GM23338 (cell line): ENCODE results near the gene ORM1. TPM values are rescaled to one million over a fixed set of nuclear protein-coding genes. Genes with fewer than 3 reads are reported as not detected.

Experiments
- ATAC-seq: fragments of 200-7000 bp; cut with Tn5 transposase; 3 replicates; pipeline ENCODE4 v1.9.1; 2020
- DNase-seq: peaks from one replicate; pipeline ENCODE4 v3.0.0-alpha.2; 2015; ENCODE audit warnings: low spot score
- H2AFZ ChIP-seq: fragments of 200-600 bp; sonication (generic); 2 replicates; pipeline ENCODE4 v1.8.0; 2016; ENCODE audit warnings: antibody characterized with exemption, mild to moderate bottlenecking, moderate library complexity
- H3F3A ChIP-seq: fragments of 200-600 bp; sonication (generic); replicated peaks from 2 replicates; pipeline ENCODE4 v1.8.0; 2017; ENCODE audit warnings: antibody characterized with exemption, mixed run types, low read depth
- H3K27ac ChIP-seq: fragments of 200-600 bp; sonication (generic); 2 replicates; pipeline ENCODE4 v1.6.1; 2016; ENCODE audit warnings: low read depth
- H3K27me3 ChIP-seq: fragments of 200-600 bp; sonication (generic); 2 replicates; pipeline ENCODE4 v1.8.0; 2016; ENCODE audit warnings: mild to moderate bottlenecking, mixed run types, moderate library complexity; ENCODE audit not compliant: insufficient read depth
- H3K36me3 ChIP-seq: fragments of 200-600 bp; sonication (generic); 2 replicates; pipeline ENCODE4 v1.8.0; 2016; ENCODE audit warnings: mild to moderate bottlenecking; ENCODE audit not compliant: insufficient read depth
- H3K4me1 ChIP-seq: fragments of 200-600 bp; sonication (generic); 2 replicates; pipeline ENCODE4 v1.8.0; 2016; ENCODE audit warnings: mild to moderate bottlenecking, moderate library complexity; ENCODE audit not compliant: insufficient read depth
- H3K4me2 ChIP-seq: fragments of 200-600 bp; sonication (generic); 2 replicates; pipeline ENCODE4 v1.7.1; 2017; ENCODE audit warnings: mixed run types
- H3K4me3 ChIP-seq: fragments of 200-600 bp; sonication (generic); 2 replicates; pipeline ENCODE4 v1.6.1; 2016; ENCODE audit warnings: mixed run types
- H3K79me2 ChIP-seq: fragments of 200-600 bp; sonication (generic); replicated peaks from 2 replicates; pipeline ENCODE4 v1.8.0; 2017; ENCODE audit warnings: mild to moderate bottlenecking; ENCODE audit not compliant: insufficient read depth
- H3K9me2 ChIP-seq: fragments of 200-600 bp; sonication (generic); 2 replicates; pipeline ENCODE4 v1.8.0; 2017; ENCODE audit not compliant: insufficient read depth
- H4K20me1 ChIP-seq: fragments of 200-600 bp; sonication (generic); replicated peaks from 2 replicates; pipeline ENCODE4 v1.8.0; 2017; ENCODE audit warnings: mild to moderate bottlenecking; ENCODE audit not compliant: insufficient read depth
- H3K27ac Mint-ChIP-seq: 2 replicates; pipeline ENCODE4 v1.8.0; 2020; ENCODE audit warnings: inconsistent platforms, mild to moderate bottlenecking, moderate library complexity, mixed read lengths
- H3K27me3 Mint-ChIP-seq: 3 replicates; pipeline ENCODE4 v1.8.0; 2022; ENCODE audit warnings: low read depth, mild to moderate bottlenecking, moderate library complexity, mixed read lengths, inconsistent platforms; ENCODE audit not compliant: insufficient read depth, poor library complexity
- H3K36me3 Mint-ChIP-seq: 3 replicates; pipeline ENCODE4 v1.8.0; 2021; ENCODE audit warnings: low read depth, mild to moderate bottlenecking, inconsistent platforms, moderate library complexity, mixed read lengths
- H3K4me1 Mint-ChIP-seq: 3 replicates; pipeline ENCODE4 v1.8.0; 2020; ENCODE audit warnings: mild to moderate bottlenecking, inconsistent platforms, mixed read lengths
- H3K4me3 Mint-ChIP-seq: 3 replicates; pipeline ENCODE4 v1.8.0; 2021; ENCODE audit warnings: moderate library complexity, mild to moderate bottlenecking, inconsistent platforms, mixed read lengths
- H3K9me3 Mint-ChIP-seq: 3 replicates; pipeline ENCODE4 v1.8.0; 2020; ENCODE audit warnings: moderate library complexity, mild to moderate bottlenecking, inconsistent platforms, mixed read lengths
- CREB1 ChIP-seq: fragments of 250-450 bp; sonication (Bioruptor Pico); IDR thresholded peaks from 2 replicates; pipeline ENCODE4 v1.5.0; 2020; ENCODE audit warnings: low read depth, mild to moderate bottlenecking, moderate library complexity
- ETS1 ChIP-seq: IDR thresholded peaks from 2 replicates; pipeline ENCODE4 v1.6.1; 2016; ENCODE audit warnings: antibody characterized with exemption
- EZH2phosphoT487 ChIP-seq: fragments of 200-600 bp; sonication (generic); IDR thresholded peaks from one replicate; pipeline ENCODE4 v1.8.1; 2018; ENCODE audit warnings: antibody characterized with exemption; ENCODE audit not compliant: unreplicated experiment
- JUNB ChIP-seq: IDR thresholded peaks from one replicate; pipeline ENCODE4 v1.6.1; 2016; ENCODE audit warnings: antibody characterized with exemption; ENCODE audit not compliant: unreplicated experiment
- NANOG ChIP-seq: IDR thresholded peaks from 2 replicates; pipeline ENCODE4 v1.6.1; 2016; ENCODE audit warnings: antibody characterized with exemption, borderline replicate concordance
- REST ChIP-seq: IDR thresholded peaks from one replicate; pipeline ENCODE4 v1.6.1; 2018; ENCODE audit warnings: antibody characterized with exemption; ENCODE audit not compliant: unreplicated experiment
- ZNF114 ChIP-seq: fragments of 250-450 bp; sonication (Bioruptor Pico); IDR thresholded peaks from 2 replicates; pipeline ENCODE4 v1.5.0; 2020; ENCODE audit warnings: mild to moderate bottlenecking, moderate library complexity
- polyA plus RNA-seq: library from polyadenylated mRNA; unstranded; fragments of >200 nt; fragmentation: Nextera tagmentation; extraction: Ambion mirVana; gene quantifications from 2 replicates; pipeline ENCODE4 v1.2.1, GENCODE V29; 2016
- total RNA-seq: library from RNA; depleted of rRNA; stranded (reverse); fragments of >200 nt; shearing (Covaris generic); gene quantifications from 2 replicates; pipeline ENCODE4 v1.2.3, GENCODE V29; 2014

The ORM1 gene
- total and polyA plus RNA-seq, 2 experiments from 2014 or later = not detected

GRCh38 chr9:114342755-114343440 is 20.0 kb downstream of the ORM1 start (continued):
- TF ChIP-seq ETS1 (no peak), CREB1 (CRISPR knock-in tag) (no peak), ZNF114 (CRISPR knock-in tag) (no peak)

GRCh38 chr9:114343471-114344187 is 20.7 kb downstream of the ORM1 start:
- no peaks in the 10 kb centered on the region for H3K27me3 ChIP-seq
- Mint-ChIP-seq H3K4me1 (peaks cover 7% of the 10 kb centered on the region; the same call in 2 of the 3 replicates), H3K36me3 (peaks cover 88% of the 10 kb centered on the region), H3K27me3 (peaks cover 14% of the 10 kb centered on the region), H3K27ac (no peak overlapping the region), H3K9me3 (no peaks in the 10 kb centered on the region), H3K4me3 (no peak overlapping the region)
- H3K36me3 ChIP-seq = peaks cover 14% of the 10 kb centered on the region
- H3K79me2 ChIP-seq = no peaks in the 10 kb centered on the region
- no peaks in the 10 kb centered on the region for H3K9me2 ChIP-seq
- 0 out of 2 replicates have a peak, but pooled peaks cover 4% of the 10 kb centered on the region for H3F3A ChIP-seq
- H3K4me1 ChIP-seq = no peaks in the 10 kb centered on the region
- TF ChIP-seq REST = no peak
- no peak for TF ChIP-seq NANOG
- no peak for TF ChIP-seq EZH2phosphoT487
- DNase-seq (no peak), ATAC-seq (no peak)
- no peaks in the 10 kb centered on the region; the same call in 1 of the 2 replicates for H4K20me1 ChIP-seq
- no peak overlapping the region for H3K4me2 ChIP-seq
- H3K27ac ChIP-seq = no peak overlapping the region
- H3K4me3 ChIP-seq = no peak overlapping the region
- no peak overlapping the region for H2AFZ ChIP-seq

GRCh38 chr9:114344188-114344566 is 21.3 kb downstream of the ORM1 start:
- TF ChIP-seq NANOG (no peak), JUNB (no peak)
- Histone ChIP-seq H3K79me2 (no peaks in the 10 kb centered on the region), H3K4me1 (no peaks in the 10 kb centered on the region), H2AFZ (no peak overlapping the region), H3K4me3 (no peak overlapping the region), H3F3A (no peaks in the 10 kb centered on the region), H3K27me3 (no peaks in the 10 kb centered on the region), H3K36me3 (peaks cover 14% of the 10 kb centered on the region), H3K9me2 (no peaks in the 10 kb centered on the region), H3K27ac (no peak overlapping the region), H4K20me1 (no peaks in the 10 kb centered on the region; the same call in 1 of the 2 replicates), H3K4me2 (no peak overlapping the region)
- Mint-ChIP-seq H3K4me1 (peaks cover 13% of the 10 kb centered on the region), H3K27me3 (peaks cover 13% of the 10 kb centered on the region), H3K27ac (no peak overlapping the region), H3K4me3 (no peak overlapping the region), H3K36me3 (peaks cover 88% of the 10 kb centered on the region), H3K9me3 (no peaks in the 10 kb centered on the region)
- ATAC-seq (no peak), DNase-seq (no peak)
